Ramos (cell line): Measurements from ENCODE around the gene CD40LG.

ENCODE experiments used
- in situ Hi-C: fragments of 300-500 bp; cut with MboI; formaldehyde crosslinking; loops from one replicate; pipeline ENCODE4 v1.14.3; 2022; ENCODE audit warnings: low sequenced_read_pairs; ENCODE audit not compliant: unreplicated experiment

CD40LG gene

GRCh38 chrX:136647677-136648360 lies at the start of gene CD40LG:
Gene CD40LG, plus strand, starts transcription at chrX:136648158. Its CDS starts 91 bp downstream, at chrX:136648249.
- in situ Hi-C loops: no loop called here

DNA sequence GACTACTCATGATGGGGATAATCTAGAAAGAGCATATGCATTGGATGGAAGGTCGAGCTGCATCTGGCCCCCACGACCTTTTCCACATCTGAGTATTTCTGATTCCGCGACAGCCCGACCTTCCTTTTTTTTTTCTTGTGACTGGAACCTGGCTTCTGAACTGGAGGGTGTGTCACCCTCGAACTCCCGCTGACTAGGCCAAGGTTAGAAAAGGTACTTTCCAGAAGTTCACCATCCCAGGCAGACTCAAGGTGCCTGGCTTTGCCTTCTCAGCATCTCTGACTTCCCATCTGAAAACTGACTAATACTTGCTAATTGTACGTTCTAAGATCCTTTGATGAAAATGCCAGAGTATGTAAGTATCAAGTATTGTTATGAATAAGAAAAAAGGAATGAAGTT lies 49.3 kb upstream of the CD40LG start:
- in situ Hi-C loops: no loop called here

DNA sequence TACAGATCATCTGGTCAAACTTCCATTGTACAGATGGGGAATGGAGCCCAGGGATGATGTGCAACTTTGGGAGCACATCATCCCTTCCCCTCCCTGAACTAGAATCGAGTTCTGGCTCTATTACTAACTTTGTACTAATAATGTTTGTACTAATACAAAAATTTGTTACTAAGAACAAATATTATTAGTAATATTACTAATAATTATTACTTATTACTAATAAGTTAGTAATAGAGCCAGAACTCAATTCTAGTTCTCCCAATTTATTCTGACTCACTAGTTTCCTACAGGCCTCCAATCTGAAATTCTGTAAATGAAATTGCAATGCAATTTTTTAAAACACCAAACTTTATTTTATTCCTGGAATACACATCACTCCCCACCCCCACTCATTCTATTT lies 47.9 kb upstream of the CD40LG start:
- in situ Hi-C loops: no loop called here

GRCh38 chrX:136607236-136607635 lies 40.7 kb upstream of the CD40LG start:
- in situ Hi-C loops: no loop called here

DNA sequence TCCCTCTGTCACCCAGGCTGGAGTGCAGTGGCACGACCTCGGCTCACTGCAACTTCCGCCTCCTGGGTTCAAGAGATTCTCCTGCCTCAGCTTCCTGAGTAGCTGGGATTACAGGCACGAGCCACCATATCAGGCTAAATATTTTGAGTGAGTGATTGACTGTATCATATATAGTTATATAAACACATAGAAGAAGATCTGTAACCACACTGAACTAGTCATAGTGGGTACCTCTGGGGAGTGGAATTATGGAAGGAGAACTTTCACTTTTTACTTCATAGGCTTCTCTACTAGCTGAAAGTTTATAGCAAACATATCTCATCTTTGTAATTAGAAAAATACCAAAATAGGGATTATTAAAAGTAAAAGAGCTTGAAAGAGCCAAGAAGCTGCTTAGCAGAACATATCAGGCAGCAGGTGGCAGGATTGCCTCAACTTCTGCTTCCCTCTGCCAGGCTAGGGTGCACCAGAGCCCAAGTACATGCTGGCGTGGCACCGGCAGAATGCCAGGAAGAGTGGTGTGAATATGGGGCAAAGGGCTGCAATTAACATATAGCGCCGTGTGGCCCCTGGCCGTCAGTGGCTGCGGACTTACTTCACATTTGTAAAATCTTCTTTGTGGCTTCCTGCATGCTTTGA lies 39.5 kb upstream of the CD40LG start:
- in situ Hi-C loops: no loop called here

DNA sequence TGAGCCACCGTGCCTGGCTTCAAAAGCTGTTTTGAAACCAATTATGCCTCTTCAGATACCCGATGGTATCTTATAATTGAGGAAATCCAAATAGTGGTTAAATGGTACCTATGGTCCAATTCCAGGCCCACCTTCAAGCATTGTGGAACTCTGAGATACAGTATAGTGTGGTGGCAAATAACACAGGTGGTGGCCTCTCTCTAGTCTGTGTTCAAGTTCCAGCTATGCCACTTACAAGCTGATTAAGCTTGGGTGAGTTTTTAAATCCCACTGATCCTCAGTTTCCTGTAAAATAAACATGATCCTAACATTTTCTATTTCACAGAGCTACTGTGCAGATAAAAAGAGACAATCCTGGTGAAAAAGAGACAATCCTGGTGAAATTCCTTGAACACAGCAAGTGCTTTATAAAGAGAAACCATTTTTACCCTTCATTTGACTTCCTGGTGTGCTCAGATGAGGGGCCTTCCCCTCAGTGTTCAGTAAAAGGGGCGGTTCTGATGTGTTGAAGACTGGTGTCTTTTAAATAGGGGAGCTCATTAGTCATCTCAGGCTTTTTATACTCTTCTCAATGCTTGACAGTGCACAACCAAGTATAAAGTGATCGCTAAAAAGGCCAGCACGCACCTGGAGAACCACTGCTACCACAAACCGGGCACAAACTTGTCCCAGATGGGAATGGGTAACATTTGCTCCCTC lies 30.8 kb upstream of the CD40LG start:
- in situ Hi-C loops: no loop called here

DNA sequence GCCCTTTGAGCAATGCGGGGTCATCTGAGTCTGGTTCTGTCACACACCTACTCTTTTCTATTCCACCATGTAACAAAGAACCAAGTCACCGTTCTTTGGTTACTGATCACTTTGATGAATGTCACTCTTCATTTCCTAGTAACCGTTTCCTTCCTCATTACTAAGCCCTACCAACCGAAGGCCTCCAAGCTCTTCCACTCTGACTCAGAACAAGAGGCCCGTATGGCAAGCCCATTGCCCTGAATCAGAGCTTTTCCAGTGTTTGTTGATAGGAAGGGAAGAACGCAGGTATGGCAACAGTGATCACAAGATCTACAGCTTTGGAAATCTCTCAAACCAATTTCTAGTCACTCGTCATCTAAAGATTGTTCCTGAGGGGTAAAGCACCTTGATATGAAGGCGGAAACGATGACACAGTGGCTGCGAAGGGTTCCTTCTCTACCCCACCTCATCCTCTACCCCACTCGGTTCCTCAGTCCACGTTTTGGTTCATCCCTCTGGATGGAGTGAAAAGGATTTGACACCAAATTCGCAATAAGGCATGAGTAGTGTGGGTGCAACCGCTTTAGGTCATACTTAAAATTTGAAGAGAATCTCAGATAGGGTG lies 28.0 kb upstream of the CD40LG start:
- in situ Hi-C loops: no loop called here

DNA sequence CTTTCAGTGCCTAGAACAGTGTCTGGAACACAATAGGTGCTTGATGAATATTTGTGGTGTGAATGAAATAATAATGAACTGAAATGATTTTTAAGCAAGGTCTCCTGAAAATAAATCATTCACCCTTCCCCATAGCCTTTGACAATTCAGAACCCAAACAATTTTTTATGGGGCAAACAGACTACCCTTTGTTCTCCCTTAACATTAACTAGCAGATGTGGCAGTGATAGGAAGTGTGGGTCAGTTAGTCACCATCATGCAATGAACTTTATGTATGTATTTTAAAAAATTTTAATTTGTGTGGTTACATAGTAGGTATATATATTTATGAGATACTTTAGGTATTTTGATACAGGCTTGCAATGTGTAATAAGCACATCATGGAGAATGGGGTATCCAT lies 27.2 kb upstream of the CD40LG start:
- in situ Hi-C loops: no loop called here

DNA sequence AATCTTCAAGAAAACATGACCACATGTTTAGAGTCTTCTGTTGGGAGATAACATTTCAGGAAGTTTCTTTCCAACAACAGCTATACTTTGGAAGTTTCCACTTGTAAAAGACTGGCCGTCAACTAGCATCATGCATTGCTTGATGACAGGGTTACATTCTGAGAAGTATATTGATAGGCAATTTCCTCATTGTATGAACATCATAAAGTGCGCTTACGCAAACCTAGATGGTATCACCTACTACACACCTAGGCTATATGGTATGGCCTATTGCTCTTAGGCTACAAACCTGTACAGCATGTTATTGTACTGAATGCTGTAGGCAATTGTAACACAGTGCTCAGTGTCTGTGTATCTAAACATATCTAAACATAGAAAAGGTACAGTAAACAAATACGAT lies 25.4 kb upstream of the CD40LG start:
- in situ Hi-C loops: no loop called here

- in situ Hi-C loops: no loop called here
Observed at GRCh38 chrX:136623396-136623795, 24.6 kb upstream of the CD40LG start.

GRCh38 chrX:136625246-136625645 lies 22.7 kb upstream of the CD40LG start:
- in situ Hi-C loops: no loop called here

DNA sequence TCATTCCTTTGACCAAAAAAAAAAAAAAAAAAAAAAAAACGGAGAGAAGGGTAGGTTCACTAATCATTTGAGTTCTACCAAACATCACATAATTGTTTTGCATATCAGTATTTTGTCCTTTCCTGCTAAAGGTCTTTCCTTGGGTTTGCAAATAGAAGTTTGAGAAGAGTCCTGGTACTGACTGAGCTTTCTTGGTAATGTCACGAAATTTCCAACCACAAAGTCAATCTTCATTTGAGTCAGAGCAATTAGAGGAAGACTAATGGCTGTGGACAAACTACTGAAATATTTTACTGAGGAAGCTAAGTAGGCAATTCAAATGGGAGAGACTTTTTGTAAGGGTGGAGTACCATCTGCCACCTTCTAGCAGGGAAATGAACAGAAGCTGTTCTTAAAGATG lies 21.7 kb upstream of the CD40LG start:
- in situ Hi-C loops: no loop called here

GRCh38 chrX:136626891-136627290 lies 21.1 kb upstream of the CD40LG start:
- in situ Hi-C loops: no loop called here

DNA sequence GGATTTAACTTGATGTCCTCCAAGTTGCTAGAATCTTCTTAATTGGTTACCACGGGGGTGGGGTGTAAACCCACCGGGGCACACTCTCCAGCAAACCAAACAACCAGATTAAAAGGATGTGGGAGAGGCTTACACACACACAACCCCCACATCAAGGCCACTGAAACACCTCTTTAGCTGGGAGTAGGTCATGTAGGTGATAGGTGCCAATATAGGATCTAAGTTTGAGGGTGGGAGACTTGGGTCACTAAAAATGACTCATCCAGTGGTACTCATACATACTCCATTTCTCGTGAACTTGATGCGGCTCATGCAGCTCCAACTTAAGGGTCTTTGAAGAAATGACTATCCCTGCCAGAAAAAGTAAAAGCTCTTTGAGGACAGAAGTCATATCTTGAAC lies 20.5 kb upstream of the CD40LG start:
- in situ Hi-C loops: no loop called here

GRCh38 chrX:136629084-136629750 lies 18.7 kb upstream of the CD40LG start:
- in situ Hi-C loops: no loop called here

DNA sequence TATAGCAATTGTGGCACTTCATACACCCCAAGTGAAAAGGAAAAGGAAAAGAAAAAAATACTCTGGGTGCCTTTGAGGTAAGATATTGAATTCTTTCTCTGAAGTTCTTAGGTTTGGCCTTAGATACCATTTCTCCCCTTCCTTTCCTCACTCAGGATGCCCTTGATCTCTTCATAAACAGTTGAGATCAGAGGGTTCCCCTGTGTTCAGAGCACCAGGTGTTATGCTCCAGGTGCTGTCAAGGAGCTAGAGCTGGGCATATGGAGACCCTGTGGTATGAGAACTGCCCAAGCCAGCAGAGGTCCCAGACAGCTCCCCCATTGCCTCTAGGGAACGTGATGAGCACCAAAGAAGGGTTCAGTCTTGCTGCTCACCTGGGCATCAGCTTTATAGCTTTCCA lies 17.1 kb upstream of the CD40LG start:
- in situ Hi-C loops: no loop called here

GRCh38 chrX:136635235-136635634 lies 12.7 kb upstream of the CD40LG start:
- in situ Hi-C loops: no loop called here

DNA sequence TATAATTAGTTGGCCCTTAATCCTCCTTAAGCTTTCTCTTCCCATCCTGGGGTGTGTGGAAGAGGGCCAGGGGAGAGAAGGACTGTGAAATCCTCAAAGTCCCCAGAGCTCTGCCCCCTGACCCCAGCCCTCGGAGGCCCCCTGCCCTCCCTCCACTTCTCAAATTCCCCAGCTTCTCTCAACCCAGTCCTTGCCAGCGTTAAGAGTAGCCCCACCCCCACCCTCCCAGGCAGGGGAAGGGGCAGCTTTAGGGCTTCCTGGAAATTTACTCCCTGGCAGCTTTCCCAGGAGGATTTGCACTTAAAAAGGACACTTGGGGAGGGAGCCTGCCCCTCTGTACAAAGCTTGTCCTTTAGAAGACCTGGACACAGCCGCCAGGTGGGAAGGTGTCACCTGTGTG lies 11.8 kb upstream of the CD40LG start:
- in situ Hi-C loops: no loop called here

DNA sequence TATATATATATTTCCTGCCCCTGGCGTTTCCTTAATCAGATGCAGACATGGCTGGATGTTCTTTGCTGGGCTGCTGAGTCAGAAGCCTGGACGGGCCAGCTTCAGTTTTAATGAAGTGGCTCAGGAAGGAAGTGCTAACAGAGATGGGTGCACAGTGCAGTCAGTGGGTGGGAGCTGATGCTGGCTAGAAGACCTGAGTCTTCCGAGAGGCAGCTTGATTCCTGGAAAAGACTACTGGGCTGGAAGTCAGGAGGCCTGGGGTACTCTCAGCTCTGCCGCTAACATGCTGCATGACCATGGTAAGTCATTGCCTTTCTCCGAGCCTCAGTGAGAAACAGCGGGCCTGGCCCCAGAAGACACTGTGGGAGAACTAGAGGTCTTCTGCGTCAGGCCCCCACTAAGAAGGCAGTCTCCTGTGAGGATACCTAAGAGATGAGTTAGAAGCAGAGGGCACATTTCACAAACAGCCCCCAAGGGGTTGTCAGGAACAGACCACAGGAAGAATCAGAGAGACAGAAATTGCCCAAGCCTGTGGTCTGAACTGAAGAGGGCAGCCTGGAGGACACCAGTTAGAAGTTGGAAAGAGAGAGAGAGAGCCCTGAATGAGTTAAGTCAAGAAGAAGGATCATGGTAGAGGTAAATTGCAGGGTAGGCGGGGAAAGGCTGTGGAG lies 8.3 kb upstream of the CD40LG start:
- in situ Hi-C loops: no loop called here

- in situ Hi-C loops: no loop called here
Observed at GRCh38 chrX:136643243-136643642, 4.7 kb upstream of the CD40LG start.
